Measurements from ENCODE around the gene SWT1. TPM values are rescaled to one million over a fixed set of nuclear protein-coding genes. Genes with fewer than 3 reads are reported as not detected.
A peak's percentile ranks its signal among the peaks of the same experiment; 100 is the strongest.

The SWT1 gene
- total and polyA plus RNA-seq, 9 of the 15 experiments (the other 6 are each of a cell fraction or from before 2014, with no cell fraction given), result 1.5 to 3.4 (median 2.3) TPM

- CTCF ChIA-PET (ENCODE audit: low intra/inter-chr PET ratio), result no interaction called here
- WGBS (ENCODE audit: insufficient coverage, low coverage, missing lambda C conversion rate), result 0% methylated on average over 1 of the region's 1 CpG
Measured at GRCh38 chr1:185260611-185261010, 103.6 kb downstream of the SWT1 start.

More at GRCh38 chr1:185260611-185261010, 103.6 kb downstream of the SWT1 start:
- Histone ChIP-seq H3K9me3 (replicated peaks; ENCODE audit: control insufficient read depth, insufficient read depth, low read depth, low read length) (no peaks in the 10 kb centered on the region), H3K9me1 (ENCODE audit: control insufficient read depth, insufficient read depth, low read length) (no peaks in the 10 kb centered on the region), H2AFZ (ENCODE audit: low read depth, low read length) (peak overlapping the region; percentile 50), H3K4me3 (no peak overlapping the region), H3K4me1 (replicated peaks in 1 of 2; ENCODE audit: control insufficient read depth in 2 of 2, insufficient read depth in 2 of 2, low read length in 2 of 2) (peaks cover 2 to 32% of the 10 kb centered on the region in 2 experiments; a peak in 4 of 5 replicates), H3K4me2 (ENCODE audit: insufficient read depth, low read length) (no peak overlapping the region), H4K20me1 (replicated peaks; ENCODE audit: control insufficient read depth, insufficient read depth, low read length) (no peaks in the 10 kb centered on the region), H3K79me2 (ENCODE audit: control insufficient read depth, insufficient read depth, low read length) (no peaks in the 10 kb centered on the region), H3K27me3 (ENCODE audit: control insufficient read depth in 2 of 2, insufficient read depth in 2 of 2, low read length in 2 of 2) (no peaks in the 10 kb centered on the region), H3K9ac (ENCODE audit: insufficient read depth in 1 of 2, low read depth in 2 of 2, low read length in 2 of 2) (no peak overlapping the region), H3K36me3 (ENCODE audit: control insufficient read depth, insufficient read depth, low read length) (no peaks in the 10 kb centered on the region), H3K27ac (ENCODE audit: extremely low read depth, low read depth, low read length) (no peak overlapping the region)
- no TSS peak for BruUV-seq (replicated peaks)
- TF ChIP-seq ZNF518B (CRISPR knock-in tag; IDR thresholded peaks at IDR 0.05) (no peak), TFE3 (CRISPR knock-in tag; IDR thresholded peaks at IDR 0.05) (peak; percentile 65), TOE1 (IDR thresholded peaks at IDR 0.05; ENCODE audit: borderline replicate concordance) (0 out of 2 replicates have a peak, but pooled peaks have one; percentile 27), TOE1 (CRISPR knock-in tag; IDR thresholded peaks at IDR 0.05; ENCODE audit: borderline replicate concordance, low read depth) (no peak)
- FAIRE-seq (no peak), DNase-seq (ENCODE audit: extremely low read depth in 1 of 4, low spot score in 3 of 4) (no peak), ATAC-seq (no peak)
- intact Hi-C loops (cut with micrococcal nuclease) (no loop called here), in situ Hi-C loops (cut with MboI) (no loop called here)
- POLR2A ChIA-PET, result no interaction called here
